Nephron progenitor cell (in vitro differentiated cells): ENCODE data around the gene SETDB1.

Experiments used
- DNase-seq: peaks from one replicate; pipeline ENCODE4 v3.0.0; 2021
- H3K27ac Mint-ChIP-seq: 2 replicates; pipeline ENCODE4 v1.8.0; 2021; ENCODE audit warnings: mild to moderate bottlenecking, moderate library complexity, mixed read lengths
- H3K27me3 Mint-ChIP-seq: 2 replicates; pipeline ENCODE4 v1.8.0; 2021; ENCODE audit warnings: mild to moderate bottlenecking, low read depth, mixed read lengths; ENCODE audit not compliant: poor library complexity
- H3K36me3 Mint-ChIP-seq: 2 replicates; pipeline ENCODE4 v1.8.0; 2021; ENCODE audit warnings: low read depth, mixed read lengths
- H3K4me1 Mint-ChIP-seq: 2 replicates; pipeline ENCODE4 v1.8.0; 2021; ENCODE audit warnings: mixed read lengths
- H3K4me3 Mint-ChIP-seq: 2 replicates; pipeline ENCODE4 v1.8.0; 2021; ENCODE audit warnings: mild to moderate bottlenecking, moderate library complexity, mixed read lengths
- H3K9me3 Mint-ChIP-seq: 2 replicates; pipeline ENCODE4 v1.8.0; 2021; ENCODE audit warnings: mild to moderate bottlenecking, moderate library complexity, mixed read lengths
- TF ChIP-seq, protein P1 (sequence below): fragments of 200-600 bp; sonication (generic); IDR thresholded peaks from 2 replicates; pipeline ENCODE4 v1.5.0; 2021; ENCODE audit warnings: antibody characterized with exemption

Gene SETDB1

DNA sequence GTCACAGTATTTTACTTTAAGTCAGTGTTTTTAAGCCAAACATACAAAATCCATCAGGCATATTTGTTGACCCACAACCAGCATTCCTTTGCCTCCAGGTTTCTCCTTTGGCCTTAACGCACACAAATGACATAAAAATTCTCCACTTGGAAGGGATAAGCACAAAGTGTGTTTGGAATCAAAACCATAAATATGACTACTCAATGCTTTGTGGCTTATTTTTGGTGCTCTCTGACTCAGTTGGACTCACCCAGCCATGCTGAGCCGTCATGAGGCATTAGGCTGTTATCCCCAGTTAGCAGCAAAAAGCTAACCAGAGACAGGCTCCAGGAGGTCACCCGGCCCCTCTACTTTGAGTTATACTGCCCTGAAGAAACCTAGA lies 83.0 kb downstream of the SETDB1 start:
- Mint-ChIP-seq H3K9me3 (no peaks in the 10 kb centered on the region), H3K4me3 (peak overlapping the region; percentile 98), H3K27ac (no peak overlapping the region), H3K4me1 (peaks cover 83% of the 10 kb centered on the region), H3K36me3 (no peaks in the 10 kb centered on the region), H3K27me3 (peaks cover 6% of the 10 kb centered on the region)
- DNase-seq: no peak
- TF ChIP-seq, protein P1, sequence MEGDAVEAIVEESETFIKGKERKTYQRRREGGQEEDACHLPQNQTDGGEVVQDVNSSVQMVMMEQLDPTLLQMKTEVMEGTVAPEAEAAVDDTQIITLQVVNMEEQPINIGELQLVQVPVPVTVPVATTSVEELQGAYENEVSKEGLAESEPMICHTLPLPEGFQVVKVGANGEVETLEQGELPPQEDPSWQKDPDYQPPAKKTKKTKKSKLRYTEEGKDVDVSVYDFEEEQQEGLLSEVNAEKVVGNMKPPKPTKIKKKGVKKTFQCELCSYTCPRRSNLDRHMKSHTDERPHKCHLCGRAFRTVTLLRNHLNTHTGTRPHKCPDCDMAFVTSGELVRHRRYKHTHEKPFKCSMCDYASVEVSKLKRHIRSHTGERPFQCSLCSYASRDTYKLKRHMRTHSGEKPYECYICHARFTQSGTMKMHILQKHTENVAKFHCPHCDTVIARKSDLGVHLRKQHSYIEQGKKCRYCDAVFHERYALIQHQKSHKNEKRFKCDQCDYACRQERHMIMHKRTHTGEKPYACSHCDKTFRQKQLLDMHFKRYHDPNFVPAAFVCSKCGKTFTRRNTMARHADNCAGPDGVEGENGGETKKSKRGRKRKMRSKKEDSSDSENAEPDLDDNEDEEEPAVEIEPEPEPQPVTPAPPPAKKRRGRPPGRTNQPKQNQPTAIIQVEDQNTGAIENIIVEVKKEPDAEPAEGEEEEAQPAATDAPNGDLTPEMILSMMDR: no peak

DNA sequence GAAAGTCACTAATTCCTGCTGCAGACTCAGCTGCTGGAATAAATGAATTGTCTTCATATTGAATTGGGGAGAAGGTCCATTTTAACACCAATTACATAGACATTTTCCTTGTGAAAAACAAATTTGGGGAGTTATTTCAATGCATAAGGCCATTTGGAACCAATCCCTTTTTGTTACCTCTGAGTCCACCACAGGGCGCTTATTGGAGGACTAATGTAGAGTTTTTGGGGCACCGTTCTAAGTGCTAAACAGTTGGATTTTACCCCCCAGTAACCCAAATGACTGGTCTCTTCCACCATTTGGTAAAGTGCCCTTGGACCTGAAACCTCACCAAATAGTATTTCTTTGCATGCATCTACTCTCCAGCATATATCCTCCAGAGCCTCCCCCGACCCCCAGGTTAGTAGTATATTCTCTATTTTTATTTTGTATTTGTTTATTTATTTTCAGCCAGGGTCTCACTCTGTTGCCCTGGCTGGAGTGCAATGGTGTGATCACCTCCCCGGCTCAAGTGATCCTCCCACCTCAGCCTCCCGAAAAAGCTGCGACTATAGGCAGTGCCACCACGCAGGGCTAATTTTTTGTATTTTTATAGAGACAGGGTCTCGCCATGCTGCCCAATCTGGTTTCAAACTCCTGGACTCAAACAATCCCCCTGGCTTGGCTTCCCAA lies 83.6 kb downstream of the SETDB1 start:
- TF ChIP-seq, protein P1: no peak
- Mint-ChIP-seq H3K27ac (no peak overlapping the region), H3K4me1 (peaks cover 79% of the 10 kb centered on the region), H3K27me3 (peaks cover 6% of the 10 kb centered on the region), H3K4me3 (peak overlapping the region; percentile 98), H3K9me3 (no peaks in the 10 kb centered on the region), H3K36me3 (no peaks in the 10 kb centered on the region)
- no peak for DNase-seq

DNA sequence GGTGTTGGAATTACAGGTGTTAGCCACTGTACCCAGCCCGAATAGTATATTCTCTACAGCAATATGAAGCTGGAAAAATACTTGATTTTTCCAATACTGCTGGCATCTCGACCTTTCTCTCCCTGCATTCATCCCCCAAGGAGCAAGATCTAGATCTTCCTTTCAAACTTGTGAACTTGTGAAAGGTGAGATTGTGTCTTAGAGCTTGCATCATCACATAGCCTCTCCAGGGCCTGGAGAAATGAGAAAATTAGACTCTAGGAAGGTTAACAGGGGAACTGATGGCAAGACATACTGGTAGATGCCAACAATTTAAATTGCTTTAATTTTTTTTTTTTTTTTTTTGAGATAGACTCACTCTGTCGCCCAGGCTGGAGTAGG lies 84.2 kb downstream of the SETDB1 start:
- peaks cover 73% of the 10 kb centered on the region for H3K4me1 Mint-ChIP-seq
- H3K36me3 Mint-ChIP-seq: no peaks in the 10 kb centered on the region
- no peak overlapping the region for H3K27ac Mint-ChIP-seq
- no peaks in the 10 kb centered on the region for H3K9me3 Mint-ChIP-seq
- peak overlapping the region; percentile 98 for H3K4me3 Mint-ChIP-seq
- no peak for DNase-seq
- TF ChIP-seq, protein P1: no peak
- H3K27me3 Mint-ChIP-seq: peaks cover 6% of the 10 kb centered on the region

DNA sequence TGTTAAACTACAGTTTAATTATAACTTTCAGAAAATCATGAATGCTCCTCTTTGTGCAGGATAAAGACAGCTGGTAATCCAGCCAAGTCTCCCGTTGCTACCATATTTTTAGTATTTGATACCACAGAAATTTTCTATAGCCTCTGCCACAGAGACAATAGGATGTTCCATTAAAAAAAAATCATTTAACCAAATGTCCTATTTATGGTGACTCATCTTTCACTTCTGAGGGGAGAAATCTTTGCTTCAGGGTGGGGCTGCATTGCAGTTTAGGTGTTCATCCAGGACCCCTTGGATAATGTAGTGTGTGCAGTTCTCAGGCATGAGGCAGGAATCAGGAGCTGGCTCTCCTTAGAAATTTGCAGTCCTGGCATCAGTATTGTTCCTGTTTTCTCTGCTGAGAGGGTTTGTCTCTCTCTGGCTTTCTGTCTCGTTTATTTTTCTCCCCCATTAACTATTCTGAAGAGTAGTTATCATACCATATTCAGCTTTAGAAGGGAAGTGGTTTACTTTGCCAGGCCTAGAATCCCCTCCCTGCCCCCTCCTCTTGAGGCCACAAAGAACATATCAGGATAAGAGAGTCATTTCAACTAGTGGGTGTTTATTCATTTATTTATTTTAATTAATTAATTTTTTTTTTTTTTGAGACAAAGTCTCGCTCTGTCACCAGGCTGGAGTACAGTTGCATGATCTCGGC lies 85.1 kb downstream of the SETDB1 start:
- Mint-ChIP-seq H3K4me1 (peaks cover 64% of the 10 kb centered on the region), H3K27me3 (peaks cover 6% of the 10 kb centered on the region), H3K36me3 (no peaks in the 10 kb centered on the region), H3K27ac (no peak overlapping the region), H3K4me3 (no peak overlapping the region), H3K9me3 (no peaks in the 10 kb centered on the region)
- no peak for DNase-seq
- TF ChIP-seq, protein P1: no peak

DNA sequence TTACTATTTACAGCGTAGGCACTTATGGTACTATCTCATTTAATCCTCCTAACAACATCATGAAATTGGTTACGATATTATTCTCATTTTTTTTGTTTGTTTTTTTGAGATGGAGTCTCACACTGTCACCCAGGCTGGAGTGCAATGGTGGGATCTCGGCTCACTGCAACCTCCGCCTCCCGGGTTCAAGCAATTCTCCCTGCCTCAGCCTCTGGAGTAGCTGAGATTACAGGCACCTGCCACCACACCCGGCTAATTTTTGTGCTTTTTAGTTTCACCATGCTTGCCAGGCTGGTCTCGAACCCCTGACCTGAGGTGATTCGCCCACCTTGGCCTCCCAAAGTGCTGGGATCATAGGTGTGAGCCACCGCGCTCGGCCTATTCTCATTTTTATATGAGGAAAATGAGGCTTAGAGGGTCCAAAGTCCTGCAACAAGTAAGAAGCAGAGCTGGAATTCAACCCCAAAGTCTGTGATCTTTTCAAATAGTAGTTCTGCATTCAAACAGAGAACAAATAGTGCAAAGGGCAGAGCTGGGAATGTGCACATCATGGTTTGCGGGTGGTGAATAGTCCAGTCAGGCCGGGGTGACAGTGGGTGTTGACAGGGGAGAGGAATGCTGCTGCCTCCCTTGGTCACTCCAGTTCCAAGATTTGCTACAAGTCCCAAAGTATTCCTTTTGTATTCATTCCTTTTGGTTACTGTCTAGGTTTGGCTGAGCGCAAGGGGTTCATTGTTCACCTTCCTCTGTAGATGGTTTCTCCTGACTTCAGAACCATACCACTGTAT lies 86.7 kb downstream of the SETDB1 start:
- Mint-ChIP-seq H3K9me3 (no peaks in the 10 kb centered on the region), H3K27me3 (peaks cover 6% of the 10 kb centered on the region), H3K36me3 (peaks cover 2% of the 10 kb centered on the region), H3K4me1 (peaks cover 48% of the 10 kb centered on the region), H3K4me3 (no peak overlapping the region), H3K27ac (peak overlapping the region; percentile 91)
- no peak for DNase-seq
- TF ChIP-seq, protein P1: no peak
